ENCODE results near the gene ATMIN. TPM values are rescaled to one million over a fixed set of nuclear protein-coding genes. Genes with fewer than 3 reads are reported as not detected.
A peak's percentile ranks its signal among the peaks of the same experiment; 100 is the strongest.

Gene ATMIN
- total RNA-seq, 1 donor from 2014 or later, result 19.8 TPM

DNA sequence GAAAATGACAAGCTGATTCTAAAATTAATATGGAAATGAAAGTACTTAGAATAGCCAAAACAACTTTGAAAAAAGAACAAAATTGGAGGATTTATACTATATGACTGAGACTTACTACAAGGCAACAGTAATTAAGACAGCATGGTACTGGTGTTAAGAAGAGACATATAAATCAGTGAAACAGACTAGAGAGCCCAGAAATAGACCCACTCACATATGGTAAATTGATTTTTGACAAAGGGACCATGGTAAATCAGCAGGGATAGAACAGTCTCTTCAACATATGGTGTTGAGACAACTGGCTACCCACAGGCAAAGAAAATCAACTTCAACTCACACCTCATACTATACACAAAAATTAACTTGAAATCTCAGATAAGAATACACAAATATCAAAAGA, 41.8 kb upstream of the ATMIN start:
- no peaks in the 10 kb centered on the region for H3K27me3 ChIP-seq (ENCODE audit: control insufficient read depth in 3 of 3, insufficient read depth in 3 of 3, low read length in 3 of 3)
- H3K36me3 ChIP-seq (ENCODE audit: control insufficient read depth in 3 of 3, insufficient read depth in 3 of 3, low read length in 3 of 3), result no peaks in the 10 kb centered on the region
- peaks cover 0 to 3% (median 0%) of the 10 kb centered on the region in 3 donors for H3K4me1 ChIP-seq (ENCODE audit: control insufficient read depth in 3 of 3, insufficient read depth in 3 of 3, low read length in 3 of 3)
- no peak overlapping the region for H3K27ac ChIP-seq (ENCODE audit: low read depth, low read length)
- no peak overlapping the region for H3K9ac ChIP-seq (ENCODE audit: low read depth in 1 of 3, low read length in 3 of 3)
- H3K9me3 ChIP-seq (ENCODE audit: control insufficient read depth in 3 of 3, low read length in 3 of 3), result no peaks in the 10 kb centered on the region
- no peak overlapping the region for H3K4me3 ChIP-seq (ENCODE audit: low read length in 3 of 3)

DNA sequence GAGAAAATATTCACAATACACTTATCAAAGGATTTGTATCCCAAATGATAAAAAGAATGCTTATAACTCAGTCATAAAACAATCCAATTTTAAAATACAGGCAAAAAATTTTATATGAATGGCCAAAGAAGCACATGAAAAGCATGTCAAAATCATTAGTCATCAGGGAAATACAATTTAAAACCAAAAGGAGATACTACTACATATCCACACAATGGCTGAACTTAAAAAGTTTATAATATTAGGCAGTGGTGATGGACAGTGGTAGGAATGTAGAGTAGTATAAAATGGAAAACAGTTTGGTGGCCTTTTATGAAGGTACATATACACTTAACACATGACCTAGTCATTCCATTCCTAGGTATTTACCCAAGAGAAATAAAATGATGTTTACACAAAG, 41.2 kb upstream of the ATMIN start:
- H3K4me1 ChIP-seq (ENCODE audit: control insufficient read depth in 3 of 3, insufficient read depth in 3 of 3, low read length in 3 of 3), result peaks cover 0 to 3% (median 0%) of the 10 kb centered on the region in 3 donors
- H3K4me3 ChIP-seq (ENCODE audit: low read length in 3 of 3), result no peak overlapping the region
- H3K27me3 ChIP-seq (ENCODE audit: control insufficient read depth in 3 of 3, insufficient read depth in 3 of 3, low read length in 3 of 3), result no peaks in the 10 kb centered on the region
- H3K36me3 ChIP-seq (ENCODE audit: control insufficient read depth in 3 of 3, insufficient read depth in 3 of 3, low read length in 3 of 3), result no peaks in the 10 kb centered on the region
- H3K9me3 ChIP-seq (ENCODE audit: control insufficient read depth in 3 of 3, low read length in 3 of 3), result no peaks in the 10 kb centered on the region
- no peak overlapping the region for H3K27ac ChIP-seq (ENCODE audit: low read depth, low read length)
- no peak overlapping the region for H3K9ac ChIP-seq (ENCODE audit: low read depth in 1 of 3, low read length in 3 of 3)

DNA sequence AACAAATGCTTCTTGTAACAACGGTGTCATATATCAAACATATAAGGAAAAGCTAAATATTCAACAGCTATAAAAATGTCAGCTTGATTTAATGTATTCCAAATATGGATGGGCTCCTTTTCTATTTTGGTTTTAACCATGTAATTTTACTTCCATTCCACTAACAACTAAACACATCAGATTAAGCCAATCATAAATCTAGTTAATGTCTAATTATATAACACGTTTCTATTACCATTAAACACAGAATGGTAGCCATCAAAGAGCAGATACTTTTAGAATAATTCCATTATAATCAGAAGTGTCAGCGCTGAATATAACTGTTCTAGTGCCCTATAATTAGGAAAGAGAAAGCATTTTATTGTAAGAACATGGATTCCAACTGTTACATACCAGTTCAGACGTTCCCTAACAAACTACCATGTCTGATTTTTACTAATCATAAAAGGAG, 38.9 kb upstream of the ATMIN start:
- Histone ChIP-seq H3K27ac (ENCODE audit: low read depth, low read length) (no peak overlapping the region), H3K27me3 (ENCODE audit: control insufficient read depth in 3 of 3, insufficient read depth in 3 of 3, low read length in 3 of 3) (no peaks in the 10 kb centered on the region), H3K4me3 (ENCODE audit: low read length in 3 of 3) (peak overlapping the region in 1 of 3 donors; percentile 50), H3K4me1 (ENCODE audit: control insufficient read depth in 3 of 3, insufficient read depth in 3 of 3, low read length in 3 of 3) (peaks cover 0 to 3% (median 0%) of the 10 kb centered on the region in 3 donors), H3K9ac (ENCODE audit: low read depth in 1 of 3, low read length in 3 of 3) (no peak overlapping the region), H3K9me3 (ENCODE audit: control insufficient read depth in 3 of 3, low read length in 3 of 3) (no peaks in the 10 kb centered on the region), H3K36me3 (ENCODE audit: control insufficient read depth in 3 of 3, insufficient read depth in 3 of 3, low read length in 3 of 3) (no peaks in the 10 kb centered on the region)

DNA sequence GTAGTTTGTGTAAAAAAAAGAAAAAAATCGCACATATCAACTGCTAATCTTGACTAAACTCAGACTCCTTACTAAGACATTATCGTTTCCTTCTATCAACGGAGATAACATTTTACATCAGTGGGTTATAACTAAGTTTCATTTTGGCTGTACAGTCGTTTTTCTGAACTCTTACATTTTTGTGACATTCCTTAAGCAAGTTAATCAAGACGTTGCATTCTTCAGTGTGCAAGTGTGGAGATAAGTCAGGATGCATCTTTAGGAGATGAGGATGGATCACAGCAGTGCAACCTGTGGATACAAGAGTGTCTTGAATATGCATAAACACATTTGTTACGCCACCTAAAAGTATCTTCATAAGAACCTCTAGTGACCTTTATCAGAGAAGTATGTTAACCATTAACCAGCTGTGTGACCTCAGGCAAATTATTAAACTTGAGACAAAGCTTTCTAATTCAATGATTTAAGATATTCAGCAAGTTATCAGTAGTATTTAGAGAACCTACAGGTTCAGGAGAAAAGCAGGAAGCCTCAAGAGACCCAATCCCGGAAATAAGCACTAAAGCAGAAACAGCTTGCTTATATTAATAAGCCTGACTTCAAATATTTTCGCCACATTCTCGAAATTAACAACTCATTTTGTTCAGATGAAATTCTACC, 38.4 kb upstream of the ATMIN start:
- H3K4me3 ChIP-seq (ENCODE audit: low read length in 3 of 3), result peak overlapping the region in 1 of 3 donors; percentile 50
- H3K36me3 ChIP-seq (ENCODE audit: control insufficient read depth in 3 of 3, insufficient read depth in 3 of 3, low read length in 3 of 3), result no peaks in the 10 kb centered on the region
- no peak overlapping the region for H3K27ac ChIP-seq (ENCODE audit: low read depth, low read length)
- no peaks in the 10 kb centered on the region for H3K9me3 ChIP-seq (ENCODE audit: control insufficient read depth in 3 of 3, low read length in 3 of 3)
- H3K4me1 ChIP-seq (ENCODE audit: control insufficient read depth in 3 of 3, insufficient read depth in 3 of 3, low read length in 3 of 3), result peaks cover 0 to 3% (median 0%) of the 10 kb centered on the region in 3 donors
- H3K9ac ChIP-seq (ENCODE audit: low read depth in 1 of 3, low read length in 3 of 3), result no peak overlapping the region
- H3K27me3 ChIP-seq (ENCODE audit: control insufficient read depth in 3 of 3, insufficient read depth in 3 of 3, low read length in 3 of 3), result no peaks in the 10 kb centered on the region

DNA sequence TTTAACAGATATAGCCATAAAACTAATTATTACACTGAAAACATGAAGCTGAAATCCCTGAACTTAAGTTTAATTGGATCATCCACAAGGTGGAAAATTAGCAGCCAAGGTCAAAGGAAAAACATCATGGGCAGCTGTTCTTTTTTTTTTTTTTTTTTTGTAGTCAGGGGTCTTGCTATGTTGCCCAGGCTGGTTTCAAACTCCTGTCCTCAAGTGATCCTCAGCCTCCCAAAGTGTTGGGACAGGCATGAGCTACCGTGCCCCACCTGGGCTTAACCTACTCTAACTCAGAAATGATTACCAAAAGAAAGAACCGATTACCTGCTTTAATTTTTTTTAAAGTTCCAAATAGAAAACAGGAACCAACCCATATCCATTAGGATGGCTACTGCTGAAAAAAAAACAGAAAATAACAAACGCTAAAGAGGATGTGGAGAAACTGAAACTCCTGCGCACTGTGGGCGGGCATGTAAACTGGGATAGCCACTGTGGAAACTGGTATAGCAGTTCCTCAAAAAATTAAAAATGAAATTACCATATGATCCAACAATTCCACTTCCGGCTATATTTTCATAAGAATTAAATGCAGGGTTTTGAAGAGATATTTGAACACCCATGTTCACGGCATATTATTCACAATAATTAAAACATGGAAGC, 37.5 kb upstream of the ATMIN start:
- no peak overlapping the region for H3K9ac ChIP-seq (ENCODE audit: low read depth in 1 of 3, low read length in 3 of 3)
- H3K4me1 ChIP-seq (ENCODE audit: control insufficient read depth in 3 of 3, insufficient read depth in 3 of 3, low read length in 3 of 3), result peaks cover 0 to 3% (median 3%) of the 10 kb centered on the region in 3 donors
- no peaks in the 10 kb centered on the region for H3K9me3 ChIP-seq (ENCODE audit: control insufficient read depth in 3 of 3, low read length in 3 of 3)
- no peak overlapping the region for H3K27ac ChIP-seq (ENCODE audit: low read depth, low read length)
- no peaks in the 10 kb centered on the region for H3K27me3 ChIP-seq (ENCODE audit: control insufficient read depth in 3 of 3, insufficient read depth in 3 of 3, low read length in 3 of 3)
- no peaks in the 10 kb centered on the region for H3K36me3 ChIP-seq (ENCODE audit: control insufficient read depth in 3 of 3, insufficient read depth in 3 of 3, low read length in 3 of 3)
- no peak overlapping the region for H3K4me3 ChIP-seq (ENCODE audit: low read length in 3 of 3)

DNA sequence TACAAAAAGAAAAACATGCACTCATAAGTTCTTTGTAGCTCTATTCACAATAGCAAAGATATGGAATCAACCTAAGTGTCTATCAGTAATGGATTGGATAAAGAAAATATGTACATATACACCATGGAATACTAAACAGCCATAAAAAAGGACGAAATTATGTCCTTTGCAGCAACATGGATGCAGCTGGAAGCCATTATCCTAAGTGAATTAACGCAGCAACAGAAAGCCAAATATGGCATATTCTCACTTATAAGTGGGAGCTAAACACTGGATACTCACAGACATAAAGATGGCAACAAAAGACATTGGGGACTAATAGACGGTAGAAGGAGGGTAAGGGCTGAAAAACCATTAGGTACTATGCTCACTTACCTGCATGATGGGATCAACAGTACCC, 34.8 kb upstream of the ATMIN start:
- no peaks in the 10 kb centered on the region for H3K36me3 ChIP-seq (ENCODE audit: control insufficient read depth in 3 of 3, insufficient read depth in 3 of 3, low read length in 3 of 3)
- no peaks in the 10 kb centered on the region for H3K9me3 ChIP-seq (ENCODE audit: control insufficient read depth in 3 of 3, low read length in 3 of 3)
- no peak overlapping the region for H3K9ac ChIP-seq (ENCODE audit: low read depth in 1 of 3, low read length in 3 of 3)
- no peaks in the 10 kb centered on the region for H3K27me3 ChIP-seq (ENCODE audit: control insufficient read depth in 3 of 3, insufficient read depth in 3 of 3, low read length in 3 of 3)
- no peak overlapping the region for H3K4me3 ChIP-seq (ENCODE audit: low read length in 3 of 3)
- H3K4me1 ChIP-seq (ENCODE audit: control insufficient read depth in 3 of 3, insufficient read depth in 3 of 3, low read length in 3 of 3), result peaks cover 10 to 21% (median 11%) of the 10 kb centered on the region in 3 donors
- H3K27ac ChIP-seq (ENCODE audit: low read depth, low read length), result no peak overlapping the region

DNA sequence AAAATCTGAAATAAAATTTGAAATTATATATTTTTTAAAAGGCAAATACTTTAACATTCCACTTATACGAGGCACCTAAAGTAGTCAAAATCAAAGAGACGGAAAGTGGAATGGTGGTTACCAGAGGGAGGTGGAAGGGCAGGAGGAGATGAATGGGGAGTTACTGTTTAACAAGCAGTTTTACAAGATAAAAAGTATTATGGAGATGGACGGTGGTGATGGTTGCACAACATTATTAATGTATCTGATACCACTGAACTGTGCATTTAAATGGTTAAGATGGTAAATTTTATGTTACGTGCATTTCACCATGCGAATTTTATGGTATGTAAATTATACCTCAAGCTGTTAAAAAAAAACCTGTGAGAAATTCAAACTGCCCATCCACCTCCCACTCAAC, 34.3 kb upstream of the ATMIN start:
- H3K4me1 ChIP-seq (ENCODE audit: control insufficient read depth in 3 of 3, insufficient read depth in 3 of 3, low read length in 3 of 3), result peaks cover 10 to 25% (median 15%) of the 10 kb centered on the region in 3 donors
- no peaks in the 10 kb centered on the region for H3K9me3 ChIP-seq (ENCODE audit: control insufficient read depth in 3 of 3, low read length in 3 of 3)
- H3K4me3 ChIP-seq (ENCODE audit: low read length in 3 of 3), result no peak overlapping the region
- H3K27ac ChIP-seq (ENCODE audit: low read depth, low read length), result no peak overlapping the region
- no peaks in the 10 kb centered on the region for H3K27me3 ChIP-seq (ENCODE audit: control insufficient read depth in 3 of 3, insufficient read depth in 3 of 3, low read length in 3 of 3)
- no peaks in the 10 kb centered on the region for H3K36me3 ChIP-seq (ENCODE audit: control insufficient read depth in 3 of 3, insufficient read depth in 3 of 3, low read length in 3 of 3)
- no peak overlapping the region for H3K9ac ChIP-seq (ENCODE audit: low read depth in 1 of 3, low read length in 3 of 3)

DNA sequence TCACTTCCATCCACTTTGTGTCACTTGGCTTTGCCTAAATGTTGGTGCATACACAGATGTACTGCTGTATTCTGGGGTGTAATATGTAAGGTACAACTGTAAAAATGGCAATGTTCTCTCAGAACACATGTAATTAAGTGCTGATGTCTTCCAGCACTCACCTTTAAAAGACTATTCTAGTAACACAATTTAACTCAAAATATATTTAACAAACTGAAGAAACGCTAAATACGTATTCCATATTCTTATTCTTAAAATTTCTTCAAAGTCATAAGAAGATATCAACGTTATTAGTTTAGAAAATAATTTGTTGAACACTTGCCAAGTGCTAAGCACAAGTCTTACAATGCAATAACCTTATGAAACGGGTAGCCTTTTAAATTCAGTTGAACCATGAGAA, 32.6 kb upstream of the ATMIN start:
- H3K27ac ChIP-seq (ENCODE audit: low read depth, low read length), result peak overlapping the region; percentile 48
- no peaks in the 10 kb centered on the region for H3K27me3 ChIP-seq (ENCODE audit: control insufficient read depth in 3 of 3, insufficient read depth in 3 of 3, low read length in 3 of 3)
- H3K4me1 ChIP-seq (ENCODE audit: control insufficient read depth in 3 of 3, insufficient read depth in 3 of 3, low read length in 3 of 3), result peaks cover 15 to 23% (median 21%) of the 10 kb centered on the region in 3 donors
- H3K4me3 ChIP-seq (ENCODE audit: low read length in 3 of 3), result no peak overlapping the region
- no peaks in the 10 kb centered on the region for H3K36me3 ChIP-seq (ENCODE audit: control insufficient read depth in 3 of 3, insufficient read depth in 3 of 3, low read length in 3 of 3)
- H3K9ac ChIP-seq (ENCODE audit: low read depth in 1 of 3, low read length in 3 of 3), result no peak overlapping the region
- H3K9me3 ChIP-seq (ENCODE audit: control insufficient read depth in 3 of 3, low read length in 3 of 3), result no peaks in the 10 kb centered on the region

DNA sequence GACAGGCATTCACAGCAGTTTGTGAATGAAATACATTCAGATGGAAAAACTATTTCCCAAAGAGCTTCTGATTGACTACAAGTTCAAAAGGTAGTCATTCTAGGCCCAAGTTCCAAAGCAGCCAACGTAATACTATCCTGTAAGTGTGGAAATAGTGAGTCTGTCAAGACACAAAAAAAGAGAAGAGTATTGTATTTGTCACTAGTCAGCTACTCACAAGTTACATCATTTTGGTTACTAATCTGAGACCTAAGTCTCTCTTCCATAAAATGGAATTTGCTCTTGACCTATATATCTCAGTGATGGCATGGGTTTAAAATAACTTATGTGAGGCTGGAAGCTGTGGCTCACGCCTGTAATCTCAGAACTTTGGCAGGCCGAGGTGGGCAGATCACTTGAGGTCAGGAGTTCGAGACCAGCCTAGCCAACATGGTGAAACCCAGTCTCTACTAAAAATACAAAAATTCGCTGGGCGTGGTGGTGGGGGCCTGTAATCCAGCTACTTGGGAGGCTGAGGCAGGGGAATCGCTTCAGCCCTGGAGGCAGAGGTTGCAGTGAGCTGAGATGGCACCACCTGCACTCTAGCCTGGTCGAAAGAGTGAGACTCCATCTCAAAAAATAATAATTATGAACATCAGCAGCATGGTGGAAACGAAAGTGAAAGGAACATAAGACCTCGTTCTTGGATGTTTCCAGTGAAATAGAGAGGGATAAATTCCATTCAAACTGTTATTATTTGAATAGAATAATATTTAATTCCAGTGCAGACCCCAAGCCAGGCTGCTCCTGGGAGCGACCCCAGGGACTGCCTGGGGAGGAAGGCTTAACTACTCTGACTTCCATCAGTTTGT, 31.8 kb upstream of the ATMIN start:
- Histone ChIP-seq H3K27ac (ENCODE audit: low read depth, low read length) (peak overlapping the region; percentile 48), H3K27me3 (ENCODE audit: control insufficient read depth in 3 of 3, insufficient read depth in 3 of 3, low read length in 3 of 3) (no peaks in the 10 kb centered on the region), H3K9ac (ENCODE audit: low read depth in 1 of 3, low read length in 3 of 3) (no peak overlapping the region), H3K36me3 (ENCODE audit: control insufficient read depth in 3 of 3, insufficient read depth in 3 of 3, low read length in 3 of 3) (no peaks in the 10 kb centered on the region), H3K9me3 (ENCODE audit: control insufficient read depth in 3 of 3, low read length in 3 of 3) (no peaks in the 10 kb centered on the region), H3K4me1 (ENCODE audit: control insufficient read depth in 3 of 3, insufficient read depth in 3 of 3, low read length in 3 of 3) (peaks cover 15 to 23% (median 21%) of the 10 kb centered on the region in 3 donors), H3K4me3 (ENCODE audit: low read length in 3 of 3) (peak overlapping the region in 1 of 3 donors; percentile 38)
